Transverse colon (tissue), 3 donors: ENCODE measurements around the gene SSPN.

Experiments used
- CTCF ChIP-seq, 5 experiments: fragments of 200-600 bp in 3 of 5; fragments of 450-650 bp in 2 of 5; sonication (generic) in 3 of 5; IDR thresholded peaks; 1 replicate in 2 of 5; 2 replicates in 3 of 5; pipeline ENCODE4 v1.5.1; 2016 to 2017; ENCODE audit warnings: antibody characterized with exemption in 5 of 5, inconsistent platforms in 3 of 5, mild to moderate bottlenecking in 2 of 5, moderate library complexity in 1 of 5
- EP300 ChIP-seq: sonication (generic); formaldehyde crosslinking; IDR thresholded peaks from one replicate; pipeline ENCODE4 v1.6.1; 2017; ENCODE audit warnings: antibody characterized with exemption, low read depth
- POLR2A ChIP-seq: fragments of 450-650 bp; IDR thresholded peaks from one replicate; pipeline ENCODE4 v1.6.1; 2016; ENCODE audit warnings: antibody characterized with exemption, mild to moderate bottlenecking, moderate library complexity

DNA sequence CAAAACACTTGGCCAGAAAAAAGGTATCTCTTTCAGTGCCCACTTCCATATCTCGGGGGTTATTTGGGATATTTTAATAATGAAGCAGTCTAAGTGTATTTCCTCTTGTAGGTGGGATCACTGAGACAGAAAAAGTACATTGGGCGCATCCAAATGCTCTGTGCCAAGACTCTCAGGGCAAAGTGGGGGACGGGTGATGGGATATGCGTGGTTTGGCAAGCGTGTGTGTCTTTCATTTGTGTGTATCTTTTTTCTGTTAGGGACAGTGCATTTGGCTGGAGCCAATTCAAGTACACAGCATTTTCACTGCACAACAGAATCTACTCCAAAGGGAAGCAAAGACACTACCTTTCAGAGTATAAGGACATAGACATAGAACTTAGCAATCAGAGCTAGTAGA, 29.3 kb downstream of the SSPN start:
- TF ChIP-seq CTCF (IDR thresholded peaks at IDR 0.05) (no peak), POLR2A (no peak), EP300 (no peak)
